GM13976 (cell line): Measurements from ENCODE around the gene SLC35F4.
"Not testable (repeated sequence)": the region's sequence is repeated elsewhere in the genome, so short reads cannot be mapped to it uniquely, and the experiment has no call there.

Experiments
- DNase-seq: peaks from one replicate; pipeline ENCODE4 v3.0.0; 2012; ENCODE audit warnings: low spot score
- CTCF ChIP-seq: IDR thresholded peaks from 2 replicates; pipeline ENCODE4 v1.5.1; 2012; ENCODE audit warnings: borderline replicate concordance, mild to moderate bottlenecking; ENCODE audit not compliant: insufficient read depth; ENCODE audit errors: extremely low read depth, missing control alignments, control extremely low read depth
- in situ Hi-C: fragments of 300-500 bp; cut with MboI; formaldehyde crosslinking; loops from one replicate; pipeline ENCODE4 v1.12.0; 2022; ENCODE audit warnings: low sequenced_read_pairs, mixed read lengths, inconsistent platforms; ENCODE audit not compliant: unreplicated experiment

The SLC35F4 gene

GRCh38 chr14:57870686-57871457 is 5.0 kb upstream of the SLC35F4 start:
- in situ Hi-C loops, result loop anchor here (25.0 kb wide), 1 partner anchor 384 kb away; the partner anchor contains the start of gene CCDC198
- no peak for DNase-seq
- no peak for TF ChIP-seq CTCF

DNA sequence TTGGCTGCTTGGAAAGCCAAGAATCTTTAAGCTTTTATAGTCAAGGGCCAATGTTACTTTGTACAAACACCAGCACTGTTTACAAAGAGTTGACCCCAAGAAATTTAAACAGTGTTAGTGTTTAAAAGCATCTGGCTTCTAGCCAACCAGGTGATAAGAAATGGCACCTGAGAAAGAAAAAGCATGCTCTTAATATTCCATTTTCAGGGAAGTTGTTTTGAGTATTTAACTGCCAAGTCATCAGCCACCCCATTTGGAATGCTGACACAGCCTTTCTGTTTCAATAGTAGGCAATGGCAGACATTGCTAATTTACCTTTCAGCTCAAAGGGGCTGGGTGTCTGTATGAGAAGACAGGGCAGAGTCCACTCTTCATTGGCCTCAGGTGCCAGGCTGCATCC is 3.7 kb upstream of the SLC35F4 start:
- no peak for TF ChIP-seq CTCF
- DNase-seq, result no peak
- in situ Hi-C loops, result loop anchor here (25.0 kb wide), 1 partner anchor 382 kb away; the partner anchor contains the start of gene CCDC198

DNA sequence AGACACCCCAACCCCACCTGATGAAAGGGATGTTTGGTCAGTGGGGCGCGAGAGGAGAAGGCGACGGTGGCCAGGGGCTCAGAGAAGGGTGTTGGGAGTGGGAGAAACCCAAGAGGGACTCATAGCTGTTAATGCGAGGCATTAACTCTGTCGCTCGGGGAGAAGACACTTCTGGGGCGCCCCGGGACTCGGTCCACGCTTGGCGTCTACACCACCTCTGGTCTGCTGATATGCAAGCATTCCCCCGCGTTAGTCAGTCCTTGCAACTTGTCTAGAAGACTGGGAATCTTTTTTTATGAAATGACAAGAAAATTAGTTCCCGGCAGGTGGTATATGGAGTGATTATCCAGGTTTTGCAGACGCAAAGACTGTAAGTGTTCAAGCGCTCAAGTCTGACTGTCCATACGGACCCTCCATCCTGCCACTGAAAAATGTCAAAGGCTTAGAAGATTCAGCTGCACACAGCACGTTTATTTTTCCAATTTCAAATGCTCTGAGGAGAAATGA is 360 bp upstream of the SLC35F4 start:
- in situ Hi-C loops, result loop anchor here (25.0 kb wide), 1 partner anchor 379 kb away; the partner anchor contains the start of gene CCDC198
- no peak for TF ChIP-seq CTCF
- DNase-seq, result no peak

DNA sequence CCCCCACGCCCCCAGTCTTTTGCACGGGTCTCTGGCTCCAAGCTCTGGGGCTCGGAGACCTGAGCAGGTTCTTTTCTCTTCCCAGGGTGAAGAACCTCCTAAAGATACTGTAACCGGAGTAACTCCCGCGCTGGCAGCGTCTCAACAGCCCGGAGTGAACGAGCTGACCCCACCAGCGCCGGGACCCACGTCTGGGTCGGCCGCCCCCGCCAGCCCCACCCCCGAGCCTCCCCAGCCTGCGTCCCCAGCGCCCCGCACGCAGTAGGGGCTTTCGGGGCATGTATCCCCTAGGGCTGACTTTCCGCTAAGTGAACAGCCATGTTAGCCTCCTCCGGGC is 858 bp downstream of the SLC35F4 start:
- in situ Hi-C loops, result loop anchor here (25.0 kb wide), 1 partner anchor 378 kb away; the partner anchor contains the start of gene CCDC198
- peak; percentile 11 for DNase-seq
- TF ChIP-seq CTCF, result no peak

- in situ Hi-C loops, result loop anchor here (25.0 kb wide), 1 partner anchor 377 kb away; the partner anchor contains the start of gene CCDC198
- no peak for DNase-seq
- TF ChIP-seq CTCF, result no peak
These were observed 1.2 kb downstream of the SLC35F4 start for GRCh38 chr14:57864659-57865058.

GRCh38 chr14:57863471-57863870 is 2.4 kb downstream of the SLC35F4 start:
- in situ Hi-C loops, result loop anchor here (25.0 kb wide), 1 partner anchor 376 kb away; the partner anchor contains the start of gene CCDC198
- DNase-seq, result no peak
- no peak for TF ChIP-seq CTCF

GRCh38 chr14:57855666-57856065 is 10.2 kb downstream of the SLC35F4 start:
- not testable (repeated sequence) for DNase-seq
- in situ Hi-C loops, result loop anchor here (25.0 kb wide), 1 partner anchor 368 kb away; the partner anchor contains the start of gene CCDC198
